ENCODE data around the gene NOS3. TPM values are rescaled to one million over a fixed set of nuclear protein-coding genes. Genes with fewer than 3 reads are reported as not detected.

The NOS3 gene
- total RNA-seq, 1 donor from 2014 or later, result 15.1 TPM

- no peak for DNase-seq
- peaks cover 52% of the 10 kb centered on the region for H3K4me1 ChIP-seq
- peaks cover 3% of the 10 kb centered on the region for H3K36me3 ChIP-seq
- peak overlapping the region; percentile 53 for H3K27ac ChIP-seq
- peak overlapping the region; percentile 52 for H3K4me3 ChIP-seq
- H3K9me3 ChIP-seq, result no peaks in the 10 kb centered on the region
- intact Hi-C loops (cut with DNase I), result no loop called here
- H3K27me3 ChIP-seq (ENCODE audit: low read depth), result no peaks in the 10 kb centered on the region
- ATAC-seq, result peak; percentile 37 to 63
- TF ChIP-seq CTCF (IDR thresholded peaks at IDR 0.05), result no peak
Measured at GRCh38 chr7:150992833-150993302, 2.1 kb downstream of the NOS3 start.

GRCh38 chr7:150993511-150993910 lies 2.7 kb downstream of the NOS3 start:
- Histone ChIP-seq H3K27me3 (ENCODE audit: low read depth) (no peaks in the 10 kb centered on the region), H3K9me3 (no peaks in the 10 kb centered on the region), H3K4me3 (peak overlapping the region; percentile 52), H3K36me3 (peaks cover 4% of the 10 kb centered on the region), H3K4me1 (peaks cover 46% of the 10 kb centered on the region), H3K27ac (peak overlapping the region; percentile 53)
- ATAC-seq, result peak; percentile 32 to 33
- no peak for TF ChIP-seq CTCF (IDR thresholded peaks at IDR 0.05)
- no peak for DNase-seq
- intact Hi-C loops (cut with DNase I), result no loop called here

GRCh38 chr7:150994141-150994837 lies 3.5 kb downstream of the NOS3 start:
- Histone ChIP-seq H3K36me3 (peaks cover 4% of the 10 kb centered on the region), H3K4me3 (peak overlapping the region; percentile 52), H3K27me3 (ENCODE audit: low read depth) (no peaks in the 10 kb centered on the region), H3K4me1 (peaks cover 38% of the 10 kb centered on the region), H3K27ac (peak overlapping the region; percentile 53), H3K9me3 (no peaks in the 10 kb centered on the region)
- intact Hi-C loops (cut with DNase I), result no loop called here
- no peak for TF ChIP-seq CTCF (IDR thresholded peaks at IDR 0.05)
- peak; percentile 57 to 70 for ATAC-seq
- DNase-seq, result no peak

- Histone ChIP-seq H3K4me1 (peaks cover 31% of the 10 kb centered on the region), H3K4me3 (peak overlapping the region; percentile 52), H3K27ac (no peak overlapping the region), H3K9me3 (no peaks in the 10 kb centered on the region), H3K27me3 (ENCODE audit: low read depth) (no peaks in the 10 kb centered on the region), H3K36me3 (peaks cover 4% of the 10 kb centered on the region)
- intact Hi-C loops (cut with DNase I), result no loop called here
- DNase-seq (no peak), ATAC-seq (no peak)
- no peak for TF ChIP-seq CTCF (IDR thresholded peaks at IDR 0.05)
Measured at GRCh38 chr7:150994838-150995510, 4.2 kb downstream of the NOS3 start.

- Histone ChIP-seq H3K9me3 (no peaks in the 10 kb centered on the region), H3K27me3 (ENCODE audit: low read depth) (no peaks in the 10 kb centered on the region), H3K27ac (no peak overlapping the region), H3K36me3 (peaks cover 4% of the 10 kb centered on the region), H3K4me3 (peak overlapping the region; percentile 2), H3K4me1 (peaks cover 29% of the 10 kb centered on the region)
- TF ChIP-seq CTCF (IDR thresholded peaks at IDR 0.05), result no peak
- ATAC-seq (no peak), DNase-seq (no peak)
- intact Hi-C loops (cut with DNase I), result no loop called here
Measured at GRCh38 chr7:150996376-150997074, 5.7 kb downstream of the NOS3 start.

All from lower lobe of right lung (tissue), 2 donors.